GM18870 (cell line): ENCODE results near the gene TPP1.

Experiments
- ATAC-seq: cut with Tn5 transposase; IDR thresholded peaks from one replicate; pipeline ENCODE4 v1.9.1; 2021; ENCODE audit warnings: moderate library complexity; ENCODE audit not compliant: unreplicated experiment

The TPP1 gene

DNA sequence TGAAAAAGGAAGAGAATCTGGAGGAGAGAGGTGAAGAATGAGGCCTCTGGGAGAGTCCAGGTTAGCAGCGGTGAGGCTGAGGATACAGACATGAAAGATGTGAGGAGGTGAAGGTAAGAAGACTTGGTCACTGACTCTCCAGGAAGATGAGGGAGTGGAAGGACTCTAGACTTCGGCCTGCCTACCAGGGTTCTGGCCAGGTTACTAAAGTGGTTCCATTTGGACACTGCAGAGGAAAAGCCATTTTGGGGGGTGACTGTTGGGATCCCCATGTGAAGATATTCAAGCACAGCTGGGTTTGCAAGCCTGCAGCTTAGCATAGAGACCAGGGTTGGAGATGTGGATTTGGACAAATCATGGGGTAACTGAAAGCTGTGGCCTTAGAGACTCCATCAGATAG is 28.6 kb upstream of the TPP1 start:
- ATAC-seq: no peak

GRCh38 chr11:6646918-6647679 is 27.9 kb upstream of the TPP1 start:
- ATAC-seq: peak; percentile 93

GRCh38 chr11:6646576-6646917 is 27.3 kb upstream of the TPP1 start:
- ATAC-seq: no peak

DNA sequence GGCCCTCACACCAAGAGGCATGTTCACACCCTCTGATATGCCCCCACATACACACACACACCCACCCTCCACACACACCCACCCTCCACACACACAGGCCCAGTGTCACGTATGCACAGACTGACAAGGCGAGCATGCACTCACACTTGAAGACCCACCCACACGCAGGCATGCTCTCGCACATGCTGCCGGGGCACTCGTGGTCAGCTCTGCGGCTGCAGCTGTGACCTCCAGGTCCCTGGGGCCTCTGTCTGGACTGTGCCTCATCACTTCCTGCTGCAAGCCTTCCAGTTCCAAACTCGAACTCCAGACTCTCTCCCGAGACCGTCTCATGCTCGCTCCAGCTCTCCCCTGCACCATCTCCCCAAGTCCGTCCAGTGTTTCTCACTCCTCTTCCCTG is 26.8 kb upstream of the TPP1 start:
- no peak for ATAC-seq

GRCh38 chr11:6642957-6643356 is 23.7 kb upstream of the TPP1 start:
- ATAC-seq: no peak

- no peak for ATAC-seq
These were observed 21.9 kb upstream of the TPP1 start for GRCh38 chr11:6640985-6641701.

- ATAC-seq: no peak
These were observed 21.1 kb upstream of the TPP1 start for GRCh38 chr11:6640036-6640984.

DNA sequence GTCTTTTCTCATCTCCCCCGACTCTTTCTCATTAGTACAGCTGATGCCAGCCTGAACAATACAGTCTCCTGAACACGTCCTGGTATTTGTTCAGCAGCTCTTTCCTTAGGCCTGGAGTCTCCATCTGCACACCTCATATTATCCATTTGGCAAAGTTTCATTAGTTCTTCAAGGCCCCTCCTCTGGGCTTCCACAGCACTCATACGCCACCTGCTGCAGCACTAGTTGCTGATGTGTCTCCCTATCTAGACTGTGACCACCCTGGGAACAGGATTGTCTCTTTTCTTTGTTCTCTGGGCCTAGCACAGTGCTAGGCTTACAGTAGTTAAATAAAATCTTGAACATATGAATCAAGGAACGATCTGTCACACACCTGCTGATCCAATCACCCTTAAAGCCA is 19.2 kb upstream of the TPP1 start:
- ATAC-seq: no peak

DNA sequence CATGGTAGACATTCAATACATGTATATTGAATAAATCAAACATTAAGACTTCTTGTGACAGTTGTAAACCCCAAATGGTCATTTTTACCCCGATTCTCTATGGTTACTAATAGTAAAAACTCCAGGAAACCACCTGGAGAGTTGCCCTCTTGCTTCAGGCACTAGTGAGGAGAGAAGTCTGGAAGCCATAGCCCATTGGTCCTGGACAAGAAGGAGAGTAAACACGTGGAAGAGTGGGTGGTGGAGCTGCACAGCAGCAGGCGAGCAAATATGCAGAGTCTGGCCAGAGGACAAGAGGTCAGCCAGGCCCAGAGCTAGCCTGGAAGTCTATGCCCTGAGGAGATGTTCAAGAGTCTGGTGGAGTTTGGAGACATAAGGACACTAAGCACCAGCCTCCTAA is 18.6 kb upstream of the TPP1 start:
- ATAC-seq: no peak

GRCh38 chr11:6636480-6636879 is 17.3 kb upstream of the TPP1 start:
- ATAC-seq: no peak

DNA sequence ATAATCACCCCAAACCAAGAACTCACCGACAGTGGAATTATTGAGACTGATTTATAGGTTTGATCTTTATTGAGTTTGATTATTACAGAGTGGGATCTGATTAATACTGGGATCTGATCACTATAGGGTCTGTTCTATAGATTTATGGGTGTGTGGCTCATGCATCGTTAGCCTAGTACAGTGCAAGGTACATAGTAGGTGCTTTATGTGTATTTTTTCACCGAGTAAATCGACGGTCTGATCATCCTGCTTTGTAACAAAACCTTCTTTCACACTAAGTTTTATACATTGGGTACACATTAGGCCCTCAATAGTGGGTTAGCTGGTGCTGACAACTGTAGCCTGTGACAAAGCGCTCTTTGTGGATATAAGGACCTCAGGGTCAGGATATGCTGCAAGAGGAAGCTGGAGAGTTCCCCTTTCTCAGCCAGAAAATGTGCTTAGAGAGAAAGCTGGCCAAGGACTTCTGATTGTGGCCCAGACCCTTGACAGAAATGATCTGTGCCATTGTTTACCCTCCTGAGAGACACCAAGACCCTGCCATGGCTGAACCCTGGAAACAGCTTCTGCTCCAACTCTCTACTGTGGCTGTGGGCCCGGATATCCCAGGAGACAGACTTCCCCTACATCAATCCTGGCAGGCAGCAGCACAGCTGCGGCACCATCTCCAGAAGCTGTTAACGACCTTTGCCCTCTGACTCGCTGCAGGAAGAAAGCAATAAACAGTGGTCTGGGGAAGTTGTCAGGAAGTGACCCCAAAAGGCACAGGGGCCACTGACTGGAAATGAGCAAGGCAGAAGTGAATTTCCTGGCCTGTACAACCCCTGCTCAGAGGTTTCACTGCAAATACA is 16.1 kb upstream of the TPP1 start:
- ATAC-seq: no peak

- no peak for ATAC-seq
These were observed 15.3 kb upstream of the TPP1 start for GRCh38 chr11:6634534-6634933.

DNA sequence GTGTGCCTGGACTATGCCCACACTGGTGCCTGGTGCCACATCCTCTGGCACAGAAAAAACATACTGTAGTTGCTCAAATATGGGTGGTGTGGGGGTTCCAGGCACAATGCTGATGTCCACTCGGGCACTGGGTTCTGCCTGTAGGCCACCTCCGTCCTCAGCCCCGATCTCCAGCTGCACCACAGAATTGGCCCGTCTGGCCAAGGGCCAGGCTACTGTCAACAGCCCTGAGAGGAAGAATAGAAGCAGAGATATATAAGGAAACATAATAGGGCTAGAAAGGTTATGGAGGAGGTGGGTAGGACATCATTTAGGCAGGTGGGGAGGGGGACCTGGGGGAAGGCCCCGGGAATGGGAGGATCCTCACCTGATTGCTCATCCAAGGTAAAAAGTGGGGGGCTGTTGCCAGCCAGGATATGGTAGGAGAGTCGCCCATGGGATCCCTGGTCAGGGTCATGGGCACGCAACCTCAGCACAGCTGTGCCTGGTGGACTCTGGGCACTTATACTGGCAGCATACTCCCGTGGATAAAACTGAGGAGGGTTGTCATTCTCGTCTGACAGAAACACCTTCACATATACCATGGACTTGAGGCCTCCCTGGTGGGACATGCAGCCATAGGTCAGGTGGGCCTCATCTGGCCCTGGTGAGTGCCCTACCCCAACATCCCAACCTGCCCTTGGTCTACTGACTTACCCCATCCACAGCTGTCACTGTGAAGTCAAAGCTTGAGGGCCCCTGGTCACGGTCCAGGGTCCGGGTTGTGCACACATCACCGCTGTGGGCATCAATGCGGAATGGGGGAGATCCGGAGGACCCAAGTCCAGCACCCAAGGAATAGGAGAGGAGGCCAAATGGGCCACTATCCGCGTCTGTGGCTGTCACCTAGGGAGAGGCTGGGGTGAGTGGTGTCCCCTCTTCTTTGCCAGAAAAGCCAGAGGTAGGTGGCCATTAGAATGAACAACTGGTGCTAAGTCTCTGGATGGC is 14.5 kb upstream of the TPP1 start:
- ATAC-seq: no peak

GRCh38 chr11:6632116-6633073 is 13.2 kb upstream of the TPP1 start:
- ATAC-seq: no peak

DNA sequence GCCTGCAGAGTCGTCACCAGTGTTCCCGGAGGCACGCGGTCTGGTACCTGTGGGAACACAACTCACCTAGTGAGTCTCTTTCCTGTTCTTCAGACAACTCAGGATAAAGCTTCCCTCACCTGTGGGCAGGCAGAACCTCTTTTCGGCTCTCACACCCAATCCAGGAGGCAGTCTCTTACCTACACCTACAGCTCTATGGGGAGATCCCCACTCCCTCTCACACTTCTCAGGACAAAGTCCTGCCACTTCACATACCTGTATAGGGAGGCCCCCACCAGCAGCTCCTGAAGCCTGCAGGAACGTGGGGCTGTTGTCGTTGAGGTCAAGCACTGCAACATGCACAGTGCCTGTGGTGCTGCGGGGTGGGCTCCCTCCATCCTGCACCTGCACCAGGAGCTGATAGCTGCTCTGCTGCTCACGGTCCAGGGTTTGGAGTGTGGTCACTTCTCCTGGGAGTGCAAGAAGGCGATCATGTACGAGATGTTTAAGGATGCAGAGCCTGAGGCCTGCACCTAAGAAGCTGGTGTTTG is 12.2 kb upstream of the TPP1 start:
- no peak for ATAC-seq

- no peak for ATAC-seq
These were observed 11.5 kb upstream of the TPP1 start for GRCh38 chr11:6630632-6631291.

GRCh38 chr11:6629892-6630631 is 10.8 kb upstream of the TPP1 start:
- ATAC-seq: no peak
